Measurements from ENCODE around the gene ASCL5.

ASCL5 gene

DNA sequence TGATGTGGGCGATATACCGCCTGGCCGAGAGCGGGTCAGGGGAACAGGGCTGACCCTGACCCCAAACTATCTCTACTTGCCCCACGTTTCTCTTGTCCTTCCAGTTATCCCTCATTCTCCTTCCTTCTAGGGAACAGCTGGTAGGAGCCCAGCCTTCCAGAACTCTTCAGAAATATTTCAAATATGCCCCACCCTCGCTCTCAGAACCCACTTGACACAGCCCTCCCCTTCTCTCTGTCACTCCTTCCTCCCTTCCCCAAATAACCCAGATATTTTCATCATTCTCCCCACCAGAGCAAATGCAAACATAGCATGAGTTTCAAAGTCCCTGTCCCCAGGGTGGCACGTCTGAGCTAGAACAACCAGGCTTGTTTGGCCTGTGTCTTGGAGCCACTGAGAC is 15.8 kb downstream of the ASCL5 start:
- DNase-seq (ENCODE audit: low read depth): no peak

- DNase-seq (ENCODE audit: low read depth): no peak
Measured at GRCh38 chr1:201110616-201111015, 16.4 kb downstream of the ASCL5 start.

- DNase-seq (ENCODE audit: low read depth): no peak
Measured at GRCh38 chr1:201110138-201110537, 16.8 kb downstream of the ASCL5 start.

GRCh38 chr1:201109651-201110050 is 17.3 kb downstream of the ASCL5 start:
- no peak for DNase-seq (ENCODE audit: low read depth)

- DNase-seq (ENCODE audit: low read depth): no peak
Measured at GRCh38 chr1:201108614-201109013, 18.4 kb downstream of the ASCL5 start.

GRCh38 chr1:201105688-201106087 is 21.3 kb downstream of the ASCL5 start:
- DNase-seq (ENCODE audit: low read depth): no peak

DNA sequence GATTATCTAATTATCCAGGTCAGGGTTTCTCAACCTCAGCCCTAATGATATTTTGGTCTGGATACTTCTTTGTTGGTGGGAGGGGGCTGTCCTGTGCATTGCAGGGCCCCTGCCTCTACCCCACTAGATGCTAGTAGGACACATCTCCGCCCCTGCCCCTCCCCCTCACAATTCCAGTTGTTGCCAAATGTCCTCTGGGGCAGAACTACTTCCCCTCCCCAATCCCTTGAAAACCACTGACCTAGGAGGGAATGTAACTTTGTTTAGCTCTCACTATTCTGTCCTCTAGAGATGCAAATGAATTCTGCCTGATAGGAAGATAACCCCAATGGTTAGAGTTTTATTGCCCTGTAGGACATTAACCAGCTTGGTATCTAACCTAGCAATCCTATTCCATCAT is 22.8 kb downstream of the ASCL5 start:
- DNase-seq (ENCODE audit: low read depth): no peak

- DNase-seq (ENCODE audit: low read depth): no peak
Measured at GRCh38 chr1:201103666-201104065, 23.3 kb downstream of the ASCL5 start.

GRCh38 chr1:201100169-201100930 is 26.6 kb downstream of the ASCL5 start:
- no peak for DNase-seq (ENCODE audit: low read depth)

- DNase-seq (ENCODE audit: low read depth): no peak
Measured at GRCh38 chr1:201098992-201099677, 27.8 kb downstream of the ASCL5 start.

DNA sequence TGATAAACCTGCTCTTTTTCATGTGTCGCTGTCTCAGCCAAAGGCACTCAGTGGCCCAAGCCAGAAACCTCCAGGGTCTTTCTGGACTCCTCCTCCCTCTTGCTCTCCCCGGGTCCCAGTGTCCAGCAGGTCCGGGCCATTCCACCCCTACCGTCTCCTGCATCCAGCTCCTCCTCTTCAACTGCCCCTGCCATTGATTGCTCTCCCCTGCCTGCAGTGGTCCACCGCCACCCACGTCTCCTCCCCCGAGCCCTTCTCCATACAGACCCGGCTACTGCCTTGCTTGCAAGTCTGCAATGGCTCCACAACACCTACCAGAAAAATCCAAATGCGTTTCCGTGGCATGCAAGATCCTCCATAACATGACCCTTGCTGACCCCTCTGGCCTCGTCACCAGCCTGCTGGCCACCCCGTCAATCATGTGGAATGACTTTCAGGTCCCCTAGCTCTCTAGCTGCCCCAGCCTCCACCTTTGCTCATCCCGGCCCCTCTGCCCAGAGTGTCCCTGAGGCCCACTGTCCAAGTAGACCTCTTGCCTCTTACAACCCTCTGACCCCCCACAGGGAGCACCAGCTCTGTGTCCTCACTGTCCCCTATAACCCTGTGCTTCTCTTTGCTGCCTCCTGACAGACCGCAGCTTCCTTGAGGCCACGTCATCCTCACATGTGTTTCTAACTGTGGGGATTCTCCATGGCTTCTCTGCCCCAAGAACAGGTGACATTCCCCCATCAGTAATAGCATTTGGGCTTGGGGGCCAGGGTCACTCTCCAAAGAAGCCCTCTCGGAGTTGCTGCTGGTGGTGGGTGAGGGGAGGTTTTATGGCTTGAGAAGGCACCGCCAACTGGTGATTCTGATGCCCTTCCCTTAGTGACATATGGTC is 29.8 kb downstream of the ASCL5 start:
- DNase-seq (ENCODE audit: low read depth): no peak

DNA sequence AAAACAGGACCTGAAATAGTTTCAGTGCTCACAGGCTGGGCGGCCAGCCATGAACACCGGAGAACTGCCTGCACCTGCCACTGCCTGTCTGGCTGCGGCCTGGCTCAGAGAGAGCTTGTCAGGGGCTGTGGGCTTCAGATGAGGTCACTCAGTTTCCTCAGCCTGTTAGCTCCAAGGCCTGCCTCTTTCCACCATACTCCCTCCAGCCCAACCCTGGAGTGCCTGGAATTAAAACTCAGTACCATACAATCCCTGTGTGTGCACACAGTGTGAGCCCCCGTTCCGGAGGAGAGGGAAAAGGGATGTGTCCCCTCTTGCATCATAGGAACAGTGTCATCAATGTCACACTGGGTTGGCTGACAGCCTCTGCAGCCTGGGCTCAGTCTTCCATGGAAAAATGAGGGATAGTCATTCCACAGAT is 30.9 kb downstream of the ASCL5 start:
- DNase-seq (ENCODE audit: low read depth): no peak

GRCh38 chr1:201095581-201095980 is 31.4 kb downstream of the ASCL5 start:
- no peak for DNase-seq (ENCODE audit: low read depth)

DNA sequence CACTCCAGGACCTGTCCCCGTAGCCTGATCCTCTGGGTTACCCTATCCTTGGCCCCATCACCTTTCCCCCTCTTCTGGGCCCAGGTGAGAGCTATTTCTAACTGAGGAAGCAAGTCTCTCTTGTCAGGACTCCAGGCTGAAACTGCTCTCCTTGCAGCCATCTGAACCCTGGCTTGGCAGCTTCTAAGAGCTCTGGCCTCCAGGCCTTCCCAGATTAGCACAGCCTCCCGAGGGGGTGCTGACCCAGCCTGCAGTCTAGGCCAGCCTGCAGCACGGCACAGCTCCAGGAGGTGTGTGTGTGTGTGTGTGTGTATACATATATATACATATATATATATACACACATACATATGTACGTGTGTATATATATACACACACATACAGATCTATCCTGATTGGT is 32.2 kb downstream of the ASCL5 start:
- DNase-seq (ENCODE audit: low read depth): no peak

DNA sequence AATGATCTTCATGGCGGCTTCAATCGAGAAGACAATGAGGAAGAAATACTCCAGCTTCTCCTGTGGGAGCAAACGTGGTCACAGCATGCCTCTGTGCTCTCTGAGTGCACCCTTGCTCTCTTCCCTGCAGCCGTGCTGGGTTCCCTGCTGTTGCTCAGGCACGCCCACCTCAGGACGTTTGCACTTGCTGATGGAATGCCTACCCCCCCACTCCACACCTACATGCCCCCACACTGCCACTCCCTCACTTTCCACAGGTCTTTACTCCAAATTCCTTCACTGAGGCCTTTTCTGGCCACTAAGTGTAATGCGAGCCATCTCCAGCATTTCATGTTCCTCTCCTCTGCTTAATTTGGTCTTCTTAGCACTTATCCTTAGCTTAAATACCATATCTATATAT is 33.0 kb downstream of the ASCL5 start:
- DNase-seq (ENCODE audit: low read depth): no peak

- no peak for DNase-seq (ENCODE audit: low read depth)
Measured at GRCh38 chr1:201093561-201093960, 33.4 kb downstream of the ASCL5 start.

DNA sequence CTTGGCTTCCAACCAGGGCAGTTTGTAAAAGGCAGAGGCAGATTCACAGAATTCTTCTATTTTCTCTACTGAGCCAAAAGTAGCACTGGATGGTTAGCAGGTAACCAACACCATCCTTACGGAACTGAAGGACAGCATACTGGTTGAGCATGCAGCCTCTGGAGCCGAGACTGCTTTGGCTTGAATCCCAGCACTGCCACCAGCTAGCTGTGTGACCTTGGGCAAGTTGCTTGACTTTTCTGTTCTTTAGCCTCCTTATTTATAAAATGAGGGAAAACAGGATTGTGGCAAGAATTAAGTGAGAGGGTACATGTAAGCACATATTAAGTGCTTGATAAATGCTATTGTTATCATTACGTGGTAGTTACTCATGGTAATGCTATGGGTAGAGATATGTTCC is 34.2 kb downstream of the ASCL5 start:
- DNase-seq (ENCODE audit: low read depth): no peak

DNA sequence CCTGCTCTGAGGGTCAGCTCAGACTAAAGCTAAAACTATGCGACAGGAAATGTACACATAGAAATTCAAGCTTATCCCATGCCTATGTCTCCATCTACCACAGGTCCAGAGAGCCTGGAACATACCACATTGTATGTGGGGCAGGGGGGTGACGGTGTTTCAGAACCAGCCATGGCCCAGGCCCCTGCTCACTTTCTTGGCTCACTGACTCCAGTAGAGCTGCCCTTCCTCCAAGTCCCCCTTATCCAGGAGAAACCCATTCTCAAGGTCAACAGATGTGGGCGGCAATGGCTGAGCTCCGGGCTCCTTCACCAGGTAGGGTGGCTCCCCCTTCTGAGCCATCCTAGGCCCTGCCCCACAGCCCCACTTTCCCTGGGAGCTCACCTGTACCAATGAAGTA is 35.7 kb downstream of the ASCL5 start:
- DNase-seq (ENCODE audit: low read depth): no peak

DNA sequence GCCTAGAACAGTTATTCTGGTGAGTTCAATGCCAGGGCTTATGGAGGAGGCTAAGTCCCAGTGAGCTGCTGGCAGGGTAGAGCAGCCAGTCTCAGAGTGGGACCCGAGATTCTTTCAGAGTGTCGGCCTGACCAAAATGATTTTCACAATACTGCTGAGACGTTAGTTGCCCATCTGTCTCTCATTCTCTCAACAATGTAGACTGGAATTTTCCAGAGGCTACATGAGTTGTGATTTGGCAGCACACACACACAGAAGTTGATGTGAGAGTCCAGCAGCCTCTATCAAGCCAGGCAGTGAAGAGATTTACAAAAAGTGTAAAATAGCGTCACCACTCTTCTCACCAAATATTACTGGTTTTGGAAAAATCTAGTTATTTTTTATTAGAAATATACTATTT is 36.4 kb downstream of the ASCL5 start:
- no peak for DNase-seq (ENCODE audit: low read depth)

DNA sequence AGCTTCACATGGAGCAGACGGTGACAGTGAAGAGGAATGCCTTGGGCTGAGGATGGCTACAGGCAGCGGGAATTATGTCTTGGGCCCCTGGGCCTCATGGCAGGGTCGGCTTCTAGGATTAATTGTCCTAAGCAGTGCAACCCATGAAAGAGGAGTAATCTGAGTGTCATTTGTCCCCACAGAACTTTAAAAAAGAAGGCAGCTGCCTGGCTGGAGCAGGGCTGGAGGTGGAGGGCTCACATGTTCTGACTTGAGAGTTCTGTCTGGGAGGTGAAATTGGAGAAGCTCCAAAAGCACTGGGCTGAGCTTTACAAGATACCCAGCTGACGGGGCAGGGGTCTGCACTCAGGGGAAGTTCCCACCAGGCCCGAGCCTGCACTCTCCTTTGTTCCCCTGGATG is 37.4 kb downstream of the ASCL5 start:
- DNase-seq (ENCODE audit: low read depth): no peak

DNA sequence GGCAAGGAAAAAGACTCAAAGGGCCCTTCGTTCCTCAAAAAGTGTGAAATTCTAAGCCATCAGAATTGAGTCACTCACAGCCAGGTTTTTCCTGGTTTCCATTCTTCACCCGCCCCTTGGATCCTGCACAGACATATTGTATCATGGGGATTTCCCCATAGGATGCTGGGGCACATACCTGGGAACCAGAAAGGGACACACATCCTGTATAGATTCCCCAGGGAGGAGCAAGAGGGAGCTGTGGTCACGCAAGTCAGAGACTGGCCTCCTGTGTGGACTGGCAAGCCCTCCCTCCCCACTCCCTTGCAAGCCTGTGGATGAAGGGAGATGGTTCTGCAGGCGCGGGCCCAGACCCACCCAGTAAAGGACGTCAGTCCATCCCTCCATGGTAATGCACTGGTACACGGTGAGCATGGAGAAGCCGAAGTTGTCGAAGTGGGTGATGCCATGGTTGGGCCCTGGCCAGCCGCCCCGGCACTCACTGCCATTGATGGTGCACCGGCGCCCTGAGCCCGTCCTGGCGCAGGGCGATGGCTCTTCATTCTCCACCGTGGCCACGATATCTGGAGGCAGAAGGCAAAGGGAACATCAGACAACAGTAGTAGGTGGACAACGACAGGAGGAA is 38.0 kb downstream of the ASCL5 start:
- no peak for DNase-seq (ENCODE audit: low read depth)

DNA sequence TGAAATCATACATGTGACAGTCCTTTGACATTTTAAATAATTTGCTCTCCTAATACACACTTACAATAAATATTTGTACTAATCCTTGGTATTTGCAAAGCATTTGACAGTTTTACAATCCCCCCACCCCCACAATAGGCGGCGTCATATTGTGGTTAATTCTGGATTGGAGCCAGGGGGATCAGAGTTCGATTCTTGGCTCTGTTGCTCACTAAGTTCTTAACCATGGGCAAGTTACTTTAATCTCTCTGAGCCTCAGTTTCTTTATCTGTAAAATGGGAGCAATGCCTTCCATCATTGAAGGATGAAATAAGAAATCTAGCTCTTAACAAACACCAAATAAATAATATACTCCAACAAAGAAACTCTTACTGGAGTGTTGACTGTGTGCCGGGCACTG is 38.6 kb downstream of the ASCL5 start:
- DNase-seq (ENCODE audit: low read depth): no peak
